ENCODE results near the gene ADAM12.

Gene ADAM12

DNA sequence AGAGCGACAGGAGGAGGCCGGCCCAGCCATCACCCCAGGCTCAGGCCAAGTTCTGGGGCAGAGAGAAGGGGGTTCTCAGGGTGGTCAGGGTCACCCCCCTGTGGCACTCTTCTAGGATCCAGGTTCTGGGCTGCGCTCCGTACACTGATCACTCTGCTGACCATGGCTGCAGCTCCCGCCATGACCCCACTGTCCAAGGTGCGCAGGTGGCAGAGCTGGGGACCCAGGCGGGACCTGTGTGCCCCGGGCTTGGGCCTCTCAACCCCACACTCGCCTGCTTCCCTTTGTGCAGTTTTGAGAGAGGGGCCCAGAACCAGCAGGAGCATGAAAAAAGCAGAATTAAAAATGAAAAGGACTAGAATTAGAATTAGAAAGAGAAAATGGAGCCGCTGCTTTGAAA, 264.8 kb downstream of the ADAM12 start:
- DNase-seq (no peak), ATAC-seq (no peak)
- Mint-ChIP-seq H3K27ac (no peak overlapping the region), H3K4me3 (no peak overlapping the region), H3K27me3 (no peaks in the 10 kb centered on the region), H3K9me3 (peaks cover 6 to 12% of the 10 kb centered on the region in 2 donors), H3K4me1 (no peaks in the 10 kb centered on the region)

DNA sequence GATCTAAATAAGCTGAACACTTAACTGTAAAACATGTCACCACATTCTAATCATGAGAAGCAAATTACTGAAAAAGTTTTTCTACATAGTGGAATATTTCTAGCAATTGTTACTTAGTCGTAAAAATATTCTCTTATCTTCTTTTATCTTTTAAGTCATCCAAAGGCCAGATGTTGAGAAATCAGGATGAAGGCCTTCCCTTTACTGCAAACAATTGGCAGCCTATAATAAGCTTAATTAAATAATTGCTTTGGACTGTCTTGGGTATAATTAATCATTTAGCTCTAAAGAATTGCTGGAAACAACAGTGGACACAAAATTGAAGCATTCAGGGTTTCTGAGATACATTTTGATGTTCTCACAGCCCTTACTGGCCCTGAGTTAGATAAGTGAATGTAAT, 265.4 kb downstream of the ADAM12 start:
- Mint-ChIP-seq H3K4me3 (no peak overlapping the region), H3K27ac (no peak overlapping the region), H3K27me3 (no peaks in the 10 kb centered on the region), H3K4me1 (no peaks in the 10 kb centered on the region), H3K9me3 (peaks cover 4 to 6% of the 10 kb centered on the region in 2 donors)
- no peak for ATAC-seq
- DNase-seq, result no peak

DNA sequence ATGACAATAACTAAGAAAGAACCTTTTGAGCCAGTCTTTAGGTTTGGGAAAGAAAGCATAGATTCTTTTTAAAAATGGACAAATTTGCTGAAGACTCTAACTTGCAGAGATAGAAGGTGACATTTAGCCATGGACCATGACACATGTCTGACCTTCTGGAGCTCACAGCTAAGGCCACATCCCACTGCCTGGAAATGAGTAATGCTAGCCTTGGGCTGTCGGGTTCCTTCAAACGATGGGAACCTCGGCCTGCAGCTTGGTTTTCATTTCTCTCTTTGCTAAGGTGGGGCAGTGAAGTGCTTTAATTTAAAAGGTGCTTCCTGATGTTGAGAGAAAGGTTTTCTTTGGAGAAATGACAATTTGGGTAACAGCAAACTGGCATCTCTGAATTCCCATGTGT, 268.7 kb downstream of the ADAM12 start:
- Mint-ChIP-seq H3K9me3 (no peaks in the 10 kb centered on the region), H3K4me3 (no peak overlapping the region), H3K27me3 (no peaks in the 10 kb centered on the region), H3K4me1 (no peaks in the 10 kb centered on the region), H3K27ac (no peak overlapping the region)
- DNase-seq (no peak), ATAC-seq (no peak)

DNA sequence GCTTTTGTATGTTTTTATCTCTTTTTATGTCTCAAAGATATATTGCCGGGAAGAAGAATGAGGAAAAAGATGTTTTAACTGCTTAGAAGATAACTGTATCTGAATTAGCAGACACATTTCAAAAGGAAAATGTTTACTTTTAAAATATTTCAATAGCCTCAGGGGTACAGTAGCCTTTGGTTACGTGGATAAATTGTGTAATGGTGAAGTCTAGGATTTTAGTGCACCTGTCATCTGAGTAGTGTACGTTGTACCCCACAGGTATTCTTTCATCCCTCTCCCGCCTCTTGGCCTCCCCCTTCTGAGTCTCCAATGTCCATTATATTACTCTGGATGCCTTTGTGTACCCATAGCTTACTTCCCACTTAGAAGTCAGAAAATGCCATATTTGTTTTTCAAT, 269.8 kb downstream of the ADAM12 start:
- ATAC-seq (no peak), DNase-seq (no peak)
- Mint-ChIP-seq H3K27me3 (no peaks in the 10 kb centered on the region), H3K4me1 (no peaks in the 10 kb centered on the region), H3K27ac (no peak overlapping the region), H3K4me3 (no peak overlapping the region), H3K9me3 (no peaks in the 10 kb centered on the region)

DNA sequence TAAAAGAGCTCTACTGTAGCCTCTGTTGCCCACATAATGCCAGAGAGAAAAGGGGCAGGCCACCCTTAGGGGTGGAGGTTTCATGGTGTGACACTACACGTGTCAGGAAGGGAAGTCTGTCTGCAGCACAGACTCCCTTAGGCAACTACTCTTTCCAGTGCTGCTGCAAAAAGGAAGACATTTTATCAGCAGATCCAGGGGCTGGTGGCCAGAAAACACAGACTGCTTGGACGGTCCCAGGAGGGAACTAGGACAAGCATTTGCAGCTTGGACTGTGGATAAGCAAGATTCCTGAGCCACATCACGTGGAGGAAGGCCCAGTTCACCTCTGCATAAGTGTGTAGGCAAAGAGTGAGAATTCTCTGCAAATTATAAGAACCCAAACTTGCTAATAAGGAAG, 271.1 kb downstream of the ADAM12 start:
- Mint-ChIP-seq H3K27ac (no peak overlapping the region), H3K4me1 (no peaks in the 10 kb centered on the region), H3K27me3 (no peaks in the 10 kb centered on the region), H3K4me3 (no peak overlapping the region), H3K9me3 (no peaks in the 10 kb centered on the region)
- DNase-seq (no peak), ATAC-seq (no peak)

DNA sequence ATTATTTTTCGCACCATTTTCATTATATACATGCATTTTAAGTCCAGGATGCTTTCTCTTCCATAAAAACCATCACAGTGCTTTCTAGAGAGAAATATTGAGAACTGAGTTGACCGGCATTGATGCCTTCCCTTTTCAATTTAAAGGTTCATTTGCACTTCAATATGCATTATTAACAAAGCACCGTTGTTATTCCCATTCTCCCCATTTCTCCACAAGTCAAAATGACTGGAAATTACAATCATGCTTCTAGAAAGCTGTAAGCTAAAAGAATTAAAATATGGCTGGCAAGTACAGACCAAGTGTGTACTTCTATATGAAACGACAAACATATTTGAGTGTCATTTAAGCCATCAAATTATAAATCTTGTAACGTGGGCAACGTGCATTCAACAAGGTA, 272.4 kb downstream of the ADAM12 start:
- no peak for DNase-seq
- H3K27ac Mint-ChIP-seq, result no peak overlapping the region
- no peak for ATAC-seq
- no peaks in the 10 kb centered on the region for H3K4me1 Mint-ChIP-seq
- H3K4me3 Mint-ChIP-seq, result no peak overlapping the region
- H3K9me3 Mint-ChIP-seq, result no peaks in the 10 kb centered on the region
- H3K27me3 Mint-ChIP-seq, result no peaks in the 10 kb centered on the region

DNA sequence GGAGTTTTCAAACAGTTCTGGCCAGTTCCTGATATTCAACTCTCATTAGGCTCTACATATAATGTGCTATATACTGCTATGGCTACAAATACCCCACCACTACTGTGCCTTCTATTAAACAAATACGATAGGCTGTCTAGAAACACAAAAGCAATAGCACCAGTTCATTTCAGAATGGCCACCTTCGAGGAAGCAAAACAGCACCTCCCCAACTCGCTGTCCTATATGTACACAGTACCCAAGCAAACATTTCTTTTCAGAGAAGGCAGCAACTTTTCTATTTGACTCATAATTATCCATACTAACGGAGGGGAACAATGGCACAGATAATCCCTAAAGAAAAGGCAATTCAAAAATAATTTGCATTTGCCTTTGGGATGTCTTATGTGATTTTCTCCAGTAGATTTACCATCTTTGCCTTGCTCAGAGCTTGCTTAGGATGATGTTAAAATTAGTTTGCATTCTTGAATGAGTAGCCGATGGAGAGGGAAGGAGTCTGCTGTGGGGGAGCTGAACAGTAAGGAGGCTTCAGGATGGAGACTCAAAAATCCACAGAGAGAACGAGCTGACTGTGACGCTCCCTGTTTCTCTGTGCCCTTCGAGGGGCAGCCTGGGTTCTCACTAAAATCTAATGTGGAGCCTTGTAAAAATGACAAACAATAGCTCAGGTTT, 273.3 kb downstream of the ADAM12 start:
- Mint-ChIP-seq H3K9me3 (no peaks in the 10 kb centered on the region), H3K4me3 (no peak overlapping the region)
- no peak for ATAC-seq

DNA sequence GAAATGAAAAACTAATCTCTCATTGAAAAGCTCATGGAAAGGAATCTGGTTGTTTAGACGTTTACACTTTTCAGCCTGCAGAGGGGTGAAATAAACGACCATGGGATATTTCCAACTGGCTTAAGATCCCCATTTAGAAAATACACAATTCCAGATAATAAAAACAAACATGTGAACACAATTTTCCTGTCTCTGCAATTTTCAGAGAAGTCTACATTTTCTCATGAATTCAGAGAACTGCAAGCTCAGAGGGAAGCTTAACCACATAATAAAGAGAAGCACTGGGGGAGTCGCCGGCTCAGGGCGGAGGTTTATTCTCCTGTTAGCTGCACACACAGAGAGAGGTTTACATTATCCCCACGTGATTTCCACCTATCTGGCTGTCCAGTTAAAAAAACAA, 276.8 kb downstream of the ADAM12 start:
- H3K27me3 Mint-ChIP-seq, result peaks cover 18% of the 10 kb centered on the region
- no peak for ATAC-seq
- no peak for DNase-seq
- no peaks in the 10 kb centered on the region for H3K4me1 Mint-ChIP-seq
- no peak overlapping the region for H3K27ac Mint-ChIP-seq
- no peaks in the 10 kb centered on the region for H3K9me3 Mint-ChIP-seq
- H3K4me3 Mint-ChIP-seq, result no peak overlapping the region

More for the DNA sequence above, 273.3 kb downstream of the ADAM12 start:
- peaks cover 7% of the 10 kb centered on the region for H3K27me3 Mint-ChIP-seq
- DNase-seq, result no peak
- no peak overlapping the region for H3K27ac Mint-ChIP-seq
- no peaks in the 10 kb centered on the region for H3K4me1 Mint-ChIP-seq

DNA sequence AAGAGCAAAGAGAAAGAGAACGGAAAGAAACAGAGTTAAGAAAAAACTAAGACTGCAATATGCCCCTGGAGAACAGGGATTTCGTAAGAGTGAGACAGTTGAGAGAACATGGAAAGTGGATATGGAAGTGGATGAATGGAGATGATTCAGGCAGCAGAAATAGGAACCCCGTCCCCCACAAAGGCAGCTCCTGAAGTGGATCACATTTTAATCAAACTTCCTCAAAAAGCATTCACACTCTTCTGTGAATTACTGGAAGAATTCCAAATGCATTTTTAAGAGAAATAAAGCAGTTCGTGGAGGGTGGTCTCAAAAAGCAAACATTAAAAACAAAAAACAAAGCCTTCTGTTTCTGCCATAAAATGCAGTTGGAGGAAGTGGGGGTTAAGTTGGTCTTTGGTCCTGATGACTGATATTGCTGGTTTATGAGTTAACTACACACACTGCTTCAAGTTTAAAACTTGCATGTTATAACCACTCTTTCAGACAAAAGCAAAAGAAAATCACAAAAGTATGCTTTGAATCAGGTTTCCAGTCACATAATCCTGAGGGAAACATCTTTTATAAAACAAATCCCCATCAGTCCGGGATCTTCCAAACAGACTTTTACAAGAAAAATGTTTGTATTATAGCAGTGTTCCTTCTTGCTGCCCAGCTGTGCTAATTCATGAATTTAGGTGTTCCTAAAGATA, 277.6 kb downstream of the ADAM12 start:
- H3K4me3 Mint-ChIP-seq, result no peak overlapping the region
- H3K4me1 Mint-ChIP-seq, result no peaks in the 10 kb centered on the region
- no peak for ATAC-seq
- no peaks in the 10 kb centered on the region for H3K9me3 Mint-ChIP-seq
- DNase-seq, result no peak
- H3K27ac Mint-ChIP-seq, result no peak overlapping the region
- peaks cover 19% of the 10 kb centered on the region for H3K27me3 Mint-ChIP-seq

DNA sequence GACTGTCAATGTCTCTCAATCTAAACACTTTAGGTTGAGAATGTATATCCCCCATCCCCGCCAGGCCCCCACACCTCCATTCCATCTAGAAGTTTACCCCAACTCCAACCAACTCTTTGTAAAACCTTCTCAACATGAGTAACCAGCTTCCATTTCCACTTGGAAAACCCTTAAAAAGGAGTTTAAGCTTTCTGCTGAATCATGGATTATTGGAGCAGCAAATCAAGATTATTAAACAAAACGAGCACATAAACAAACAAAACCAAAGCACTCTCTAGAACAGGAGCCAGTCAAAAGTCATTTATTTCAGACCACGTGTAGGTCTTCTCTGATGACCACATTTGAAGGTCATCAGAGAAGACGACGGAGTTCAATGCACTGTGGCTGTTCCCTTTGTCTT, 278.4 kb downstream of the ADAM12 start:
- Mint-ChIP-seq H3K27ac (no peak overlapping the region), H3K9me3 (no peaks in the 10 kb centered on the region), H3K4me1 (no peaks in the 10 kb centered on the region), H3K4me3 (no peak overlapping the region), H3K27me3 (peaks cover 19% of the 10 kb centered on the region)
- DNase-seq, result no peak
- no peak for ATAC-seq

DNA sequence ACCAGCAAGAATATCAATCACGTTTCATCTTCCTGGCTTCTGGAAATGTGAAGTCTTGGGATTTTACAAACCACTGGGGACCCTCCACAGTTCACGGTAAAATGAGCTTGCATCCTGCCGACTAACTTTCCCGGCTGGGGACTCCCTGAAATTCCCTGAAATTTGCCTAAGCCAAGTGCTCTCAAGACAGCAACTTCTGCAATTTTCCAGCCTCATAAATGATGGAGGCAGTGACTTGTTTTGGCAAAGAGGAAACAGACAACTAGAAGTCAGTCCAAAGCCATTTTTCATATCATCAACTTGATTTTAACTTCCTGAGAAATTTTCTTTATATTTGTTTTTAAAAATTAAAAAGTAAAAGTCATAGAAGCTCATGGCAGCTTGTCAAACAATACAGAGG, 279.6 kb downstream of the ADAM12 start:
- Mint-ChIP-seq H3K4me3 (no peak overlapping the region), H3K9me3 (no peaks in the 10 kb centered on the region), H3K4me1 (no peaks in the 10 kb centered on the region), H3K27ac (no peak overlapping the region), H3K27me3 (peaks cover 19% of the 10 kb centered on the region)
- ATAC-seq (no peak), DNase-seq (no peak)

DNA sequence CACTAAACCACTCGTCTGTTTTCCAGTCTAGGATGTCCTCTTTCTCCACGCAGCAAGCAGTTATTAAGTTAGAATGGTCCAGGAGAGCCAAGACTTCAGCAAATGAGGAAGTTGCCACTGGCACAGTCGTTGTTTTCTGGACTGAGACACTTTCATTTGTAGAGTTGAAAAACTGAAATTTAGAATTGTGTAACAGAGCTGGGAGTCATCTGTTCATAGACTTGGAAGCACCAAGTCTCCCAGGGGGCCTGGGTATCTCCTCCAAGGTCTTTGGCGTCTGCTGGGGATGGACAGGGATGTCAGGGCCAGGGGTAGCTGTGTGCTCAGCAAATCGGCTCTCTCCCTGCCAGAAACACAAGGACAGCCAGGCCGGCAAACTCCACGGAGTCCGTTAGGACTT, 283.5 kb downstream of the ADAM12 start:
- Mint-ChIP-seq H3K27ac (no peak overlapping the region), H3K9me3 (no peaks in the 10 kb centered on the region), H3K27me3 (peaks cover 9% of the 10 kb centered on the region), H3K4me3 (no peak overlapping the region), H3K4me1 (no peaks in the 10 kb centered on the region)
- DNase-seq, result no peak
- no peak for ATAC-seq

DNA sequence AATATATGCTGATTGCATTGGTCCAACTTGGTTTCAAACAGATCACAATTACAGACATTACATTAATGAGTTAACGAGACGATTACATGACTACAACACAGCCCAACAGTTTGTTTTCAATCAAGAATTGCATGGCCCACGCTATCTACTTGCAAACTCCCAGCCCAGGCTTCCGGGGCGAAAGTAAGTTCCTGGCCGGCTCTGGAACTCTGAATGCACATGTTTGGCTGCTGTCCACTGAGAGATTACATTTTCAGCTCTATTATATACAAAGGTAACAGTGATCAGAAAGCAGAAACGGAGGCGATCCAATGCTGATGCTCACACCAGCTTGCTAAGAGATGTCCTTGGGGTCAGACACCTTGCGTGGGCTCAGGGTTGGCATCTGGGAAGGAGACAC, 285.6 kb downstream of the ADAM12 start:
- H3K4me3 Mint-ChIP-seq, result no peak overlapping the region
- no peak for ATAC-seq
- H3K27ac Mint-ChIP-seq, result no peak overlapping the region
- H3K9me3 Mint-ChIP-seq, result no peaks in the 10 kb centered on the region
- H3K4me1 Mint-ChIP-seq, result no peaks in the 10 kb centered on the region
- DNase-seq, result no peak
- H3K27me3 Mint-ChIP-seq, result peaks cover 7% of the 10 kb centered on the region

DNA sequence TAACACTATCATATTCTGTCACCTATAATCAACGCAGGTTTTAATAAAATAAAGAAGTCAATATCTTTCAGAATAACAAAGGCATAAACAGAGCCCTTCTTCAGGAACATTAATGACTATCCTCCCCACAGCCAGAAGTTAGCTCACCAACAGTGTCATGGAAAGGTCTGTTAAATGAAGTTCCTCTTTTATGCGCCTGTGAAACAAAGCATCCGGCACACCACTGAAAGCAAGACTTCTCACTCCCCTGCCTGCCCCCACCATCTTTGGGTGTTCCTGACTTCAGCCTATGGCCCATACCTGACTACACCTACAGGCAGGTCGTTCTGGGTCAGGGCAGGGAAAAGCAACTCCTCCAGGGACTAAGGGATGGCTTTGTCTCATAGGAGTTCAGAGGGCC, 286.5 kb downstream of the ADAM12 start:
- Mint-ChIP-seq H3K9me3 (no peaks in the 10 kb centered on the region), H3K27ac (no peak overlapping the region), H3K4me1 (no peaks in the 10 kb centered on the region), H3K4me3 (no peak overlapping the region), H3K27me3 (peaks cover 3% of the 10 kb centered on the region)
- DNase-seq (no peak), ATAC-seq (peak; percentile 20)

DNA sequence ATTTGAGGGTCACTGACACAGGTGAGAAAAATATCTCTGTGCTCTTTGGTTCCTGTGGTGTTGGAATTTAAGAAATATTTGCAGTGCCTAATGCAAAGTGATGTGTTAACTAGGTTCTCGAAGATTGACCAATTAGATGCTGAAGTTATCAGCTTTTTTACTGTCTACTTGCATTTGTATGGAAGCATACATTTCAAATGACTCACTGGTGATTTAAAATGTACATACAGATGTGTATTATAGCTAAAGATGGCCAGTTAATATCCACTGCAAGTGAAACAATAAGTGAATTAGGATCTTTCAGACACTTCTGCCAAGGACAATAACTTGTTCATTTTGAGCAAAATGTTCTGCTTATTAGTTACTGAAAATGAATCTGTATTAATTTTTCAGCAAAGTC, 287.0 kb downstream of the ADAM12 start:
- no peak overlapping the region for H3K27ac Mint-ChIP-seq

DNA sequence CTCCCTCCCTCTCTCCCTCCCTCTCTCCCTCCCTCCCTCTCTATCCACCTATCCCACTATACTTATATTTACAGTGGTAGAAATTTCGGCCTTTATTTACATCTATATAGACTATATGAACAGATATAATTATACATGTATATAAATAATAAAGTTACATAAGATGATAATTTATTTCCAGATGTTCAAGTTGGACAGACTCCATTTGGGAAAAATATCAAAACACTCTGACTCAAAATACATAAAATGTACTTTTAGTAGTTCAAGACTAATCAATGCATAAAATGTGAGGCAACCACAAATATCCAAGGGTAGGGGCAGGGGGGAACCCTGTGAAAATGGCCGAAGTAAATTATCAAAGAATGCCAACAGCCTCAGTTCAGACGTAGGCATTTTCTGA, 288.9 kb downstream of the ADAM12 start:
- DNase-seq (no peak), ATAC-seq (no peak)
- H3K4me3 Mint-ChIP-seq, result no peak overlapping the region
- no peaks in the 10 kb centered on the region for H3K9me3 Mint-ChIP-seq
- no peaks in the 10 kb centered on the region for H3K27me3 Mint-ChIP-seq
- no peak overlapping the region for H3K27ac Mint-ChIP-seq
- H3K4me1 Mint-ChIP-seq, result no peaks in the 10 kb centered on the region

More for the DNA sequence above, 287.0 kb downstream of the ADAM12 start:
- no peaks in the 10 kb centered on the region for H3K9me3 Mint-ChIP-seq
- ATAC-seq (no peak), DNase-seq (no peak)
- no peaks in the 10 kb centered on the region for H3K27me3 Mint-ChIP-seq
- H3K4me1 Mint-ChIP-seq, result no peaks in the 10 kb centered on the region
- H3K4me3 Mint-ChIP-seq, result no peak overlapping the region

DNA sequence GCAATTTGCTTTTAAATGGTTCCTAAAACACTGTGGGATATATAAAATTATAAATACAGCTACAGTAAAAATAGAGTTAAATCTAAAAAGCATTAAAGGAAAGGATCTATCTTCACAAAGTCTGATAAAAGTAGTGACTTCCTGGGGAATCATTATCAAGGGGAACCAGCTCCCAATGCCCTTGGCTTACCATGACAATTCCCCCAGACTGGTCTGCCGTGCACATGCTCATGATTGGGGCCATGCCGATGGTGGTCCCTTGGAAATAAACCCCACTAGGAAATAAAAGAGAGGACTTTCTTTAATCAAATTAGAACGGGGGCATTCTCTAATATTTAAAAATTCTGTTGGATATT, 290.1 kb downstream of the ADAM12 start:
- no peak overlapping the region for H3K4me3 Mint-ChIP-seq
- no peaks in the 10 kb centered on the region for H3K9me3 Mint-ChIP-seq
- ATAC-seq, result no peak
- no peaks in the 10 kb centered on the region for H3K4me1 Mint-ChIP-seq
- no peaks in the 10 kb centered on the region for H3K27me3 Mint-ChIP-seq
- no peak overlapping the region for H3K27ac Mint-ChIP-seq
- DNase-seq, result no peak

Data from stimulated activated naive CD8-positive, alpha-beta T cell treated with anti-CD3 and anti-CD28 coated beads, Interleukin-15, amount 100 ng/mL, for 72 hours (primary cell).